GM21390 (cell line): Measurements from ENCODE around the gene CTXN1.
"Not testable (repeated sequence)": the region's sequence is repeated elsewhere in the genome, so short reads cannot be mapped to it uniquely, and the experiment has no call there.

Experiments used
- ATAC-seq: cut with Tn5 transposase; IDR thresholded peaks from one replicate; pipeline ENCODE4 v1.9.1; 2021; ENCODE audit not compliant: unreplicated experiment

Gene CTXN1

DNA sequence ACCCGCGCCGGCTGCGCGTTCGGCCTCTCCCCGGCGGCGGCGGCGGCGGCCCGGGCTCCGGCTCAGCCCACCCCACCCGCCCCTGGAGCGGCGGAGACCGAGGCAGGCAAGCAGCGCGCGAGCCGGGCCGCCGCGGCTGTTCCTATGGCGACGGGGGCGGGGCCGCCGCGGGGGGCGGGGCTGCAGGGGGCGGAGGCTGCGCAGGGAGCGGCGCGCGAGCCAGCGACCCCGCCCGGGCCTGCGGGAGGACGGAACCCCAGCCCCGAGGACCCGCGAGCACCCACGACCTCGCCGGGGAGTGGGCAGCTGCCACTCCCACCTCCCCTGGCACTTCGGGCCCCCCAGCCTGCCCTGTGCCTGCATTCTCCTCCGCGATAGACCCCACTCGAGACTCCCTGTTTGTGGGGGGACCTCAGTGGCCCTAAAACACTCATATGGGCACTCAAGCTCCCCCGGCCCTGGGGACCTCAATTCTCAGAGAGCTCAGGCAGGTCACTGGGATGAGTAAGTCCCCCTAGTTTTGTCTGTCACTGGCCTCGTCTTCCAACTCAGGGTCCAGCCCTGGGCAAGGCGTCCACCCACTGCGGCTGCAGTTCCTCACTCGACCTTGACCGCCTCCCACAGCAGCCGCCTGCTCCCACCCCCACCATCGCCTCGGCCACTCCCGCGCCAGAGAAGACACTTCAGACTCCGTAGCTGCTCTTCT, at the start of gene CTXN1:
Gene CTXN1 (minus strand): TSS at position 115 of the 706 bp plus-strand sequence. CDS start 597 bp downstream, outside the sequence.
- no peak for ATAC-seq

DNA sequence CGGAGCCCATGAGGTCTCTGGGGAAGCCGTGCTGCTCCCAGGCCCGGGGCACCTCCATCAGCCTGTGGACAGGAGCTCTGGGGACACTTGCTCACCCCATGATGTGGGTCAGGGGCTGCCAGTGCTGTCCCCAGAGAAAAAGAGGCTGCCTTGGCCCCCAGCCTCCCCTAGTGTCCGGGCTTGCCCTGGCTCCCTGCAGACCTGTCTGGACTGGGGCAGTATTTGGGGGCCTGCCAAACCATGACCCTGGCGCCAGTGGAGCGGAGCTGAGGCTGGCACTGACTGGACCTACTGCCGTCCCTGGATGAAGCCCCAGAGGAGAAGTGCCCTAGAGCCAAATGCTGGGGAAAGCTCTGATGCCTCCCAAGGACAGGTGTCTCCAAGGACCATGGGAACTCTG, 49.1 kb upstream of the CTXN1 start:
- no peak for ATAC-seq

DNA sequence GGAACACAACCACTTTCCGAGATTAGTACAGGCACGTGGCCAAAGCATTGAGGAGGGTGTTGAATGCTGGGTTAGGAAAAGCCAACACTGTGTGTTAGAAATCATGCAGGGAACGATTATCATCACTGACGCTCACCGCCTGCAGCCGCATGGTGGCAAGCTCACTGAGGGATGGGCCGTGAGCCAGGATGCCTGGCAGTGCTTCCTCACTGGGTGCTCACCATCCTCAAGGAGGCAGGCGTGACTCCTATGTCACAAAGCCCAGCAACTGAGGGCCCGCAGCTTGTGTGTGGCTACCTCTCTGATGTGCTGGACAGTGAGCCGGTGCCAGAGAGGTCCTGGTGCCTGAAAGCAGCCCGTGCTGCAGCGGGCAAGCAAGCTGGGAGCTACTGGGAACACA, 47.9 kb upstream of the CTXN1 start:
- ATAC-seq: no peak

DNA sequence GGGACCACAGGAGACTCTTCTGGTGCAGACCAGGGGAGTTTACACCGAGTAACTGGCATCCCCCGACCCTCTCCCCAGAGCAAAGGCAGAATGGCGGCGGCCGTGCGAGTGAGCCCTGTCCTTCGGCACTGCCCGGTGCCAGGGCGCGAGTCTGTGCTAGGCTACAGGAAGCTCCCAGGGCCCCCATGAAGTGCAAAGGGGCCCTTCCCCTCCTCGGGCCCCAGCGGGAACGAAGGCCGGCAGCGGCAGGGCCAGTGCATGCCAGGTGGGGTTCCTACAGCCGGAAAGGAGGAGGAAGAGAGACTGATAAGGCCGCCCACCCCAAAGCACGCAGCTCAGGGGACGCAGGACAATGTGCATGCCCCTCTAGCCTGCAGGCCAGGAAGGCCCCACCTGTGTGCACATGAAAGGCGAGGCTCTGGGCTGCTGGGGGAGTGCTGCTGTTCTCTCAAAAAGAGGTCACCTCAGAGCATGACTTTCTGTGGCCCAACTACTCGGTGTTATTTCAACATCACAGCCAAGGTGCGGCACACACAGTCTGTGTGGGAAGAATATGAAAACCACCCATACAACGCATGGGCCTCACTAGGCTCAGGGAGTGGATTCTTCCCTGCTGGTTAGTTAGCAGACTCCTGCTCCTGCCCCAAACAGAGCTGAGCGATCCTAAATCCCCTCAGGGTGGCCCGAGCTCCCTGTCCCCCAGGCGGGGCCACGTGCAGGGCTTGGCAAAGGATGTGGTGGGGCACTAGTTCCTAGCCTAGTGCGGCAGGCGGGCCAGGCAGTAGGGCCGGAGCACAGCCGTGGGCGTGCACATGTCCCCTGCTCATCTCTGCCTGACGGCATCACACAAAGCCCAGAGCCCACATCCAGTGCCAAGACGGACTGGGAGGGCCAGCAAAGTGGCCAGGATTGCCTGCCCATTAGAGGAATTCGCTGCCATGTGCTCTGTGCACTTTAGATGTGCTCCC, 45.9 kb upstream of the CTXN1 start:
- no peak for ATAC-seq

DNA sequence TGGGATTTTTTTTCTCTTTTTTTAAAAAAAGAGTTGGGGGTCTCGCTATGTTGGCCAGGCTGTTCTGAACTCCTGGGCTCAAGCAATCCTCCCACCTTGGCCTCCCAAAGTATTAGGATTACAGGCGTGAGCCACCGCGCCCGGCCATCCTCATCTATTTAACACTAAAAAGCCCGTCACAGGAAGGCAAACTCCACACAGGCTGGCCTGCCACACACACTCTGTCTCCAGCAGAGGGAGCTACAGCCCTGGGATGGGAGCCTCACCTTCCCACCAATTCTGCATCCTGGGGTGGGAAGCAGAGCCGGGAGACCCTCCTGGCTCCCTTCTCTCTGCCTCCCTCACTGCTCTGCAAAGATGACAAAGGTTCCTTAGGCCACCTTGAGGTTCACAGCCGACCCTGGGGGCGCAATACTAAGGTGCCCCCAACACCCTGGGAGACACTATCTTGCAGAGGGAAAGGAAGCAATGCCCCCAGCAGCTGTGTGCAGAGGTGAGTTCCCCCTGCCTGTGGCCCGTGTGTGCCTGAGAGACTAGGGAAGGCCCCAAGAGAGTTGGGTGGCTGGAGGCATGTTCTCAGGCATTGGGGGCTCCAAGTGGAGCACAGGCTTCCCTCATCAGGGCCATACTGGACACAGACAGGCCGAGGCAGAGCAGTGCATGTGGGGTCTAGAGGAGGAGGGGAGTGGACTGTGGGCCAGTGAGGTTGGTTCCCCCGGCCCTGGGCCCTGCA, 44.9 kb upstream of the CTXN1 start:
- no peak for ATAC-seq

DNA sequence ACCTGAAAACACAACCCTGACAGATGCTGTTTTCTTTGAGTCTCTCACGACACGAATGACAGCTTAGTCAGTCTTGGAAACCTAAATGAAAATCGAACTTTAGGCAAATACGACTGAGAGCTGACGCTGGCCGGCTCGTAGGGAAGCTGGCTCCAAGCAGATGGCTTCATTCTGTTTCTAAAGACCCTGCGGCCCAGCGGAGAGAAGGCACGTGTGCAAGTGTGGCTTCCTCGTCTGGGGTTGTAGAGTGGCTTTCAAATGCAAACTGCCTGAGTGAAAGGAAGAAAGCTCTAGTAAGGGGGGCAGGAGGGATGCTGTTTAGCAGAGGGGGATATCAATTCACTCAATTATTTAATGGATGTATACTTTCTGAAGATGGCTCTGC, 43.6 kb upstream of the CTXN1 start:
- ATAC-seq: no peak

DNA sequence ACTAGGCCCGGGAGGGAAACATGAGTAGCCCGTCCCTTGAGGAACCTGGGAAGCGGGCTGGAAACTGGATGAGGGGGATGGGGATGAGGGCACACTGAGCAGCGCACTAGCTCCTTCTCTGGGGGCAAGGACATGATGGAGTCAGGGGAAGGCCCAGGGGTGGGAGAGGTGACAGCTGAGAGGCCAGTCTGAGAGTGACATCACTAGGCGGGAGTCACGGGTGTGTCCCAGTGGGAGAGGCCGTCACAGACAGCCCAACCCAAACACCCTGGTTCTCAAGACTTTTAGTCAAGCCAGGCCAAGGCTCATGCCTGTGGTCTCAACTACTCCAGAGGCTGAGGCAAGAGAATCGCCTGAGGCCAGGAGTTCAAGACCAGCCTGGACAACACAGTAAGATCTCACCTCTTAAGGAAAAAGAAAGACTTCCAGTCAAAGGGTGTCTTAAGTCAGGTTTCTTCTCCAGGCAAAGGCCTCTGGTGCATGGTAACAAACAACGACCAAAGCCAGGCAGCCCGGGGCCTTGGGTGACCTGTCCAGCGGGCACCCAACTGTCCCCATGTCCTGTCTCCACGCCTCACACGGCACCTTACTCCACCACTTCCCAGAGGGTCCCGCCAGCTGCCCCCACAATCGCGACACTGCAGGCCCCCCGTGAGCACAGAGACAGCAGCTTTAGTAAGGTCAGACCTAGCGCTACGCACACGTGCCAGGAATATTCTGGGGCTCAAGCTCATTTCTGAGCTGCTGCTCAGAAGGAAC, 43.0 kb upstream of the CTXN1 start:
- ATAC-seq: no peak

DNA sequence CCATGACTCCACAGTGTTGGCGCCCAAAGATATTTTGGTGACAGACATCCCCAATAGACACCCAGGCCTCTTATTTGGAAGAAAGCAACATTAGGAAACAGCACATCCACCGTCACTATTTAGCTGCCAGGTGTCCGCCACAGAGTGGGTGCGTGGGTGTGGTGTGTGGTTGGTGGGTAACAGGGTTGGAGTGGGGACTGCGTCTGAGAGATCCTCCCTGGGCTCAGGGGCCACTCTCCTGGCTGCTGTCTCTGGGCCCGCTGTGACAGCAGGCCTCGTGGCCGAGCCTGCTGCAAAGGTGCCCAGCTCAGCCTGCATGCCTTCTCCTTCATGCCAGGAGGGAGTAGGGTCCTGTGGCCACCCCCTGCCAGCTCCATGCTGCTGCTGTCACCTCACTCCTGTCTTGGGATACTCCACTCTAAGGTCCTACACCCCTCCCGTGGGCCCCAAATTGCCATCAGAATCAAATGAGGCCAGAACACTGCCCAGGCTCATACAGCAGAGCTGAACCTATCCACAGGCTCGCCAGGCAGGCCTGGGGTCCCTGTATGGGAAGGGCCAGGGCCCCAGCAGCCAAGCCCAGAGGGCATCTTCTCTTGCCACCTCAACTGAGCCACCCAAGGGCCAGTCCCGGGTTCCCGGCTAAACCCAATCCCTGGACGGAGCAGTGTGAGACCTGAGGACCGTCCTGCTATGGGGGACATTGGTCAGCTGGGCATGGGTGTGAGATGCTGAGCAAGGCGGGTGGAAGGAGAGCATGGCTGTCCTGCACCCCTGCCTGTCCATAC, 42.3 kb upstream of the CTXN1 start:
- ATAC-seq: no peak

DNA sequence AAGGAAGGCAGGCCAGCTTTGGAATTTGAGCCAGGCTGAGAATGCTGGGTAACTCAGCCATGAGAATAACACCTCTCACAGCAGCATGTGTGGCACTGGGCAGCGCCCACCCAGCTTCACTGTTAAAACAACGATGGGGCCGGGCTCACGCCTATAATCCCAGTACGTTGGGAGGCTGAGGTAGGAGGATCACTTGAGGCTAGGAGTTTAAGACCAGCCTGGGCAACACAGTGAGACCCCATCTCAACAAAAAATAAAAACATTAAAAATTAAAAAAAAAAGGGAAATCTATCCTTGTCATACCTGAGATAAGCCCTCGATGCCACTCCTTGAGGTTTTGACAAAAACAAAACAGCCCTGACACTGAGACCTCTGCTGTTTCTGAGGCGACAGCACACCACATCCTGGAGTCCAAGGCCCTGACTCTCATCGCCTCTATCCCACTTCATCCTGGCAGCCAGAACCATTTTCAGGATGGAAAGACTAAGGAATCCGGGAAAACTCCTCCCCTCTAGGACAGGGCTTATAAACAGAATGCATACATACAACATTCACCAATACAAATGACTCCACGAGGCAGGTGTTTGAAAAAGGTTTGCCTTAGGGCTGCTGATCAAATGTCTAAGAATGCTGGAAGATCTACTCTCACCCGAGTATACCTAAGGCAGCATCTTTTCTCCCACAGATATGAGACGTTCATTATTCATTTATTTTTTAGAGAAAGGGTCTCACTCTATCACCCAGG, 40.2 kb upstream of the CTXN1 start:
- ATAC-seq: no peak

DNA sequence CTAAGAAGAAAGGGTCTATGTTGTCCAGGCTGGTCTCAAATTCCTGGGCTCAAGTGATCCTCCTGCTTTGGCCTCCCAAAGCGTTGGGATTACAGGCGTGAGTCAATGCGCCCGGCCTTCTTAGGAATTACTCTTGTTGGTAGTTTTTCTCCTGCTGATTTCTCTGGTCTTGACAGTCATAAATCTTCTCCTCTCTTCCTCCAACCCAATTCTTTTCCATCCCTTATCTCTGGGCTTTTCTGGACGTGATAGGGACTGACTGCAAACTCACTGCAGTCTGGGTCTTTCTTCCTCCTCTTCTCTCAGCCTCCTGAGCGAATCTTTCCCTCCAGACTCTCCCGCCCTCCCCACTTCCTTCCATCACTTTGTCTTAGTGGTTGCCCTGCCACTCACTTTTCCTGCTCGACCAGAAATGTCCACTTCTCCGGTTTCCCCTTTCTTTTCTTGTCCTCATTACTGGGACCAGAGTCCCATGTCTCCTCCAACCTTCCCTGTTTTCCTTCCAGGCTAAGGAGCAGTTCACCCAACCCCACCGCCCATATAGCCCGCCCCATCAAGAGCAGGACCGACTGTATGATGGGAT, 39.4 kb upstream of the CTXN1 start:
- no peak for ATAC-seq

DNA sequence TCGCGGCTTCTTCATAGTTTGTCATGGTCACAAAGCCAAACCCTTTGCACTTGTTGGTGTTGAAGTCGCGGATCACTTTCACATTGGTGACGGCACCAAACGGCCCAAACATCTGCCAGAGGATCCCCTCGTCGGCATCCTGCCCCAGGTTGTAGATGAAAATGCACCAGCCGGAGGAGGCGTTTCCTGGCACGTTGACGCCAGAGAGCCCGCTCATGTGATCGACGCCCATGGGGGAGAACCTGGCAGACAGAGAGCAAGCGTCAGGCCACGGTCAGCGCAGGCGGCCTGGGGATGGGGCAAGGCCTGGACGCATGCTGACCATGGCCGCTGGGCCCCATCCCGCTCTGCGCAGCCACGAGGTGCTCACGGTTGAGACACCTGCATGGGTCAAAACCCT, 37.6 kb upstream of the CTXN1 start:
- no peak for ATAC-seq

DNA sequence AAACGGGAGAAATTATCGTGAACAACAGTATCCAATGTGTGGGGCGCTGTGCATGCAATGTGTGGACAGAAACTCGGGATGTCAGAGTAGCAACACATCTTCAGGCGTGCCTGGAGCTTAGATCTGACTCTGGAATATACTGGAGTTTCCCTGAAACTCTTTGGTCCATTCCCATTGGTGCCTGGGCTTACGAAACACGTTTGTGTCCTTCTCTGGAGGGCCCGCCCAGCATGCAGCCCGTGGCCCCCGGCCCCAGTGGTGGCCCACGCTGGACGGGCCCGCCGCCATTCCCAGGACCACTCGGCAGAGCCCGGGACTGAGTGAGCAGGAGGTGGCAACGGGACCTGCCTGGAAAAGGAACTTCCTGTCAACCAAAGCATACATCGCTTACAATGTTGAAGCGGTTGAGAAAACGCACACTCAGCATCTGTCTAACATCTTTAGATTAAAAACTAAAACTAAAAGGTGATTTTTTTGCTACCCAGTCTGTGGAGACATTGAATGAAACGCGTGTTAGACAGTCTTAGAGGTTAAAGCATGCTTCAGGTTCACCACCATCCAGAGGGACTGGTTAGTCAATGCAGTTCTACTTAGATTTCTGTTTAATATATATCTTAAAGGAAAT, 36.8 kb upstream of the CTXN1 start:
- ATAC-seq: no peak

DNA sequence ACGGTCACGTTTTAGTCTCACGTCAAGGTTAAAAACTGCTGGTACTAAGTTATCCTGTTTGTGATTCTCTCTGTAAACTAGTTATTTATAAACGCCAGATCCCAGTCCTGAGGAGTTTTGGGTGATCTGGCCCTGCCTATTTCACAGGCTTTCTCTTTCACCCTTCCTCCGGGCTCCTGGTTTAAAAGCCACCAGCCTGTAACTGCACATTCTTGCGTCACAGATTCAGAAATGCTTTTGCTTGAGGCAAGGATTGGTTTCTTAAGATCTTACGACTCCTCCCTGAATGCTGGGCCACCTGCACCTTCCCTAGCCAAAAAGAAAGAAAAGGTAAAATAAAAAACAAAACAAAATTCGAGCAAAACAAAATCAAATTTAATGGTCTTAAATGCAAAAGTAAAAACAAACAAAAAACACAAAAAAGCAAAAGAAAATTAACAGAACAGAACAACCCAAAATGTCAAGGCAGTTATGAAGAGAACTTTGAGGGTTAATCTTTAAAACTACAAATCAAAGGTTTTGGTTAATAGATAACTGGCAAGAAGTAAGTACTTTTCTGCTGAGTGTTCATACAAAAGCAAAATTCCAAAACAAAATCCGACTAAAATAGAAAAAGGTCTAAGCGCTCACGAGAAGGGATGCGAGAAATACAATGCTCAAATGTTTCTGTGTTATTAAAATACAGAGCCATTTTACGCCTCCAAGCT, 36.1 kb upstream of the CTXN1 start:
- no peak for ATAC-seq

DNA sequence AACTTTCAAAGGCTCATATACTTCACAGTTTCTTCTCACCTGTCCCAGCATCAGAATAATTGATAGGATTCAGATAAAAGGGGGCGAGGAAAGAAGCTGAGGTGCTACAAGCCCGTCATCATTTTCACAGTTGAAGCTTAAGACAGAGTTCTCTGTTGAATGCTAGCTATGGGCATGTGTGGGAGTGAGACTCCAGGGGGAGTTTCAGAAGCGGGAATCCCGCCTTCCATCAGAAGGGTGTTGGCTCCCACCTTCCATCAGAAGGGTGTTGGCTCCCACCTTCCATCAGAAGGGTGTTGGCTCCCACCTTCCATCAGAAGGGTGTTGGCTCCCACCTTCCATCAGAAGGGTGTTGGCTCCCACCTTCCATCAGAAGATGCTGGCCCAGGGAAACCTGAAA, 35.1 kb upstream of the CTXN1 start:
- ATAC-seq: not testable (repeated sequence)

DNA sequence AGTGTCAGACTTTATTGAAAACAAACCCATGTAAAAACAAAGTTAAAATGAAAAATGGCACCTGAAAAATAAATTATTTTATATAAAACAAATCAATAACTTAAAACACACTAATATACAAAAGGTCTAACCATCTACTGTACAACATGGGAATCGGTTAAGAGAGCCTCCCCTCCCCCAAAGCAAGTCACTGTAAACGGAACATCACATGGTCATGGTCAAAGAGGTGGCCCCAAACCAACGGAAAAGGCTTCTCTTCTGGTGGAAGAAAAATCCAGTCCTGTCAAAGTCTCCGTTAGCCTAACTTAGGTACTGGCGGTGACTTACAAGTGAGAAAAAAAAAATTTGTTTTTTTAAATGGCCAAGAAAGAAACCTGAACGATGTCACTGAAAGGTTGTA, 33.3 kb upstream of the CTXN1 start:
- no peak for ATAC-seq

DNA sequence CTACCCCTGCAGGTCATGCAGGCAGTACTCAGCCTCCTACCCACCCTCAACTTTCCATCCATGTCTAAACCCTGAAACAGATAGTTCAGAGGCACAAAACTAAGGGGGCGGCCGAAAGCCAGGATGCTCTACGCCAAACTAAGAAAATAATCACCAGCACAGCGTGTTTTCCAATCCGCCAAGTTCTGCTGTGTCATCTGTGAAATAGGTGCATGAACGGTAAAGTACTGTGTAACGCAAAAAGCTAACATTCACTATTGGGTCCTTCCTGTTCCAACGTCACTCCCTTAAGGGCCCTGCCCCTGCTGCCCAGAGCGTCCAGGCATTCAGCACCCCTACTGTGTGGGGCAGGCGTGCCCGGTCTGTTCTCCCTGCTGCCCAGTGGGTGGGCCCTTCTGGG, 29.8 kb upstream of the CTXN1 start:
- no peak for ATAC-seq

DNA sequence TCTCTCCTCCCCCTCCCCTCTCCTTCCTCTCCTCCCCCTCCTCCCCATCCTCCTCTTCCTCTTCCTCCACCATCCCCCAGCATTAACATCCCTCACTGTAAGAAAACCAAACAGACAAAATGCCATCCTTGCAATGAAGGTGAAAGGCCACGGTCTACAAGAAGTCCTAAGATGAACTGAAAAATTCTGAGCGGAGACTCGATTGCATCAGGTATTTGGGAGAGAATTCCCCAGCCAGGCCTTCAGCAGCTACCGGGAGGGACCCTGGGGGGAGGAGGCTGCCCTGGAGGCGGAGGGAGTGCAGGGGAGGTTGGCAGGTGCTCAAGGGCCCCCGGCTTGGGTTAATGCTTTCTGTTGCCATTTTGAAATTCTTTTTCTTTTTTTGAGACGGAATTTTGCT, 27.6 kb upstream of the CTXN1 start:
- no peak for ATAC-seq

DNA sequence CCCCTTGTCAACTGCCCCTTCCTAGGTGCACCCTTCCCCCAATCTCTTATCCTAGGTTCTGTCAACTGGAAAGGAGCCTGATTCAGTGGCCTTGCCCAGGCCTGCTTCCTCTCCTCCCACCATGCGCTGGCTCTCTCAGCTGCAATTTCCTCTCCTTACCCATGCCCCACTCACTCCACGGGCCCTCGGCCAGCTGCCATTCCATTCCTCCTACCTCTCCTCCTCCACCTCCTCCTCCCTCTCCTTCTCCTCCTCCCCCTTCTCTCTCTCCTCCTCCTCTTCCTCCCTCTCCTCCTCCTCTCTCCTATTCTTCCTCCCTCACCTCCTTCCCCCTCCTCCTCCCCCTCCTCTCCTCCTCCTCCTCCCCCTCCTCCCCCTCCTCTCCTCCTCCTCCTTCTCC, 27.1 kb upstream of the CTXN1 start:
- no peak for ATAC-seq
